VCaP (cell line): ENCODE data around the gene GLIPR2.

Experiments
- H3K27ac ChIP-seq: fragments of 450-650 bp; 2 replicates; pipeline ENCODE4 v1.5.1; 2017
- CTCF ChIP-seq: fragments of 450-650 bp; conservative IDR thresholded peaks from 2 replicates; pipeline ENCODE4 v1.5.1; 2017; ENCODE audit warnings: mild to moderate bottlenecking, moderate library complexity

The GLIPR2 gene

GRCh38 chr9:36161187-36161586, 24.7 kb downstream of the GLIPR2 start:
- TF ChIP-seq CTCF = no peak
- no peak overlapping the region for H3K27ac ChIP-seq

DNA sequence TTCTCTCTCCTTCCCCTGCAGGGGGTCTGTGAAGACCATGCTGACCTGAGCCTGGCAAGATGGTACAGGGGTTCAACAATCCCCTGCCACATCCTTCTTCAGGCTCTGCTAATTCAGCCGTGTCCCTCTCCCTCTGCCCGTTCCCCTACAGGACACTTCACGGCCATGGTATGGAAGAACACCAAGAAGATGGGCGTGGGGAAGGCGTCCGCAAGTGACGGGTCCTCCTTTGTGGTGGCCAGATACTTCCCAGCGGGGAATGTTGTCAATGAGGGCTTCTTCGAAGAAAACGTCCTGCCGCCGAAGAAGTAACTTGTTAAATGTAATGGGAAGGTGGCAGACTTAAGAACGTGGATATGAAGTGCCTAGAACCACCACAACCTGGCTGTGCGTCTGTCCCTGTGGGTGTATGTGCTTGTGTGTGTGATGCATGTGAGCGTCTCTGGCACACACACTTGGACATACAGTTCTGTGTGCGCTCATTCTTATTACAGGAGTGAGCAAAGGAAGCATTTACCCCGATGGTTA, 25.7 kb downstream of the GLIPR2 start:
- H3K27ac ChIP-seq = no peak overlapping the region
- no peak for TF ChIP-seq CTCF

- no peak for TF ChIP-seq CTCF
- H3K27ac ChIP-seq = no peak overlapping the region
These were observed 26.7 kb downstream of the GLIPR2 start for GRCh38 chr9:36163049-36163785.

DNA sequence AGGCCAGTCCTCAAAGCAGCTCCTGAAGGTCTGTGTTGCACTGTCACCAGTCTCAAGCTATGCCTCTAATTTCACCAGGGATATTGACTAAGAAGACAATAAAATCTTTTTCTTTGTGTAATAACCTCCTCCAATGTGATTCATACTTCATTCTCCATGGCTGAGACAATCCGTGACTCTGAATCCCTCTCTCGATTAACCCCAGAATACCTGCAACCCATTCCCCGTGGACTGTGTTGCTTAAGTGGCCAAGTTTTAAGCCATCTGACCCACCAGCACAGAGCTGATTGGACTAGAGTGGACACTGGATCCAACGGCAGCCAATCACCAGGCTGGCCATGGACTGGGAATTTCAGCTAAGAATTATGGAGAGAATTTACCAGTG, 27.2 kb downstream of the GLIPR2 start:
- no peak for TF ChIP-seq CTCF
- H3K27ac ChIP-seq = no peak overlapping the region

DNA sequence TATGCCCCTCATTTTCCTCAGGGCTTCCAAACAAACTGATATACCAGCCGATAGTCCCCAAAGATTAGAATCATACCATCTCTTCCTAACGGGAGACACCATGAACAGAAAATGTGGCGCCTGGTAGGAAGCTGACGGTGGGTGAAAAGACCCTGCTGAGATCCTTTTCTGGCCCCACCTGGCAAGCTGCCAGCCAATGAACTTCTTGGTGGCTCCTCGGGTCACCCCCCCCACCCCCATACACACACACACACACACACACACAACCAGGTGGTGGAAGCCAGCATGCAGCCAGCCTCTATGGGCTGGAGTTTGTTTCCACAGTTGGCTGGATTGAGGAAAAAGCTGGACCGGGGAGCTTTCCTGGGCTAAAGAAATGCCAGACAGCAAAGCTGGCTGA, 27.8 kb downstream of the GLIPR2 start:
- no peak overlapping the region for H3K27ac ChIP-seq

GRCh38 chr9:36164989-36165388, 28.5 kb downstream of the GLIPR2 start:
- TF ChIP-seq CTCF = no peak
- no peak overlapping the region for H3K27ac ChIP-seq

More for the DNA sequence above, 27.8 kb downstream of the GLIPR2 start:
- TF ChIP-seq CTCF = no peak

GRCh38 chr9:36165826-36166167, 29.3 kb downstream of the GLIPR2 start:
- TF ChIP-seq CTCF = no peak
- H3K27ac ChIP-seq = no peak overlapping the region
